G401.6 (cell line): ENCODE data around the gene BNIPL.

Experiments used
- FAIRE-seq: peaks from 2 replicates; lab custom pipeline; 2012; peaks lifted over from hg19 to GRCh38; lab: Jason Lieb, UNC

BNIPL gene

DNA sequence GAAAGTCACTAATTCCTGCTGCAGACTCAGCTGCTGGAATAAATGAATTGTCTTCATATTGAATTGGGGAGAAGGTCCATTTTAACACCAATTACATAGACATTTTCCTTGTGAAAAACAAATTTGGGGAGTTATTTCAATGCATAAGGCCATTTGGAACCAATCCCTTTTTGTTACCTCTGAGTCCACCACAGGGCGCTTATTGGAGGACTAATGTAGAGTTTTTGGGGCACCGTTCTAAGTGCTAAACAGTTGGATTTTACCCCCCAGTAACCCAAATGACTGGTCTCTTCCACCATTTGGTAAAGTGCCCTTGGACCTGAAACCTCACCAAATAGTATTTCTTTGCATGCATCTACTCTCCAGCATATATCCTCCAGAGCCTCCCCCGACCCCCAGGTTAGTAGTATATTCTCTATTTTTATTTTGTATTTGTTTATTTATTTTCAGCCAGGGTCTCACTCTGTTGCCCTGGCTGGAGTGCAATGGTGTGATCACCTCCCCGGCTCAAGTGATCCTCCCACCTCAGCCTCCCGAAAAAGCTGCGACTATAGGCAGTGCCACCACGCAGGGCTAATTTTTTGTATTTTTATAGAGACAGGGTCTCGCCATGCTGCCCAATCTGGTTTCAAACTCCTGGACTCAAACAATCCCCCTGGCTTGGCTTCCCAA, 26.6 kb upstream of the BNIPL start:
- no peak for FAIRE-seq

DNA sequence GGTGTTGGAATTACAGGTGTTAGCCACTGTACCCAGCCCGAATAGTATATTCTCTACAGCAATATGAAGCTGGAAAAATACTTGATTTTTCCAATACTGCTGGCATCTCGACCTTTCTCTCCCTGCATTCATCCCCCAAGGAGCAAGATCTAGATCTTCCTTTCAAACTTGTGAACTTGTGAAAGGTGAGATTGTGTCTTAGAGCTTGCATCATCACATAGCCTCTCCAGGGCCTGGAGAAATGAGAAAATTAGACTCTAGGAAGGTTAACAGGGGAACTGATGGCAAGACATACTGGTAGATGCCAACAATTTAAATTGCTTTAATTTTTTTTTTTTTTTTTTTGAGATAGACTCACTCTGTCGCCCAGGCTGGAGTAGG, 26.1 kb upstream of the BNIPL start:
- no peak for FAIRE-seq

- FAIRE-seq = no peak
Observed at GRCh38 chr1:151011154-151011850, 25.1 kb upstream of the BNIPL start.

- no peak for FAIRE-seq
Observed at GRCh38 chr1:151012684-151013471, 23.5 kb upstream of the BNIPL start.

DNA sequence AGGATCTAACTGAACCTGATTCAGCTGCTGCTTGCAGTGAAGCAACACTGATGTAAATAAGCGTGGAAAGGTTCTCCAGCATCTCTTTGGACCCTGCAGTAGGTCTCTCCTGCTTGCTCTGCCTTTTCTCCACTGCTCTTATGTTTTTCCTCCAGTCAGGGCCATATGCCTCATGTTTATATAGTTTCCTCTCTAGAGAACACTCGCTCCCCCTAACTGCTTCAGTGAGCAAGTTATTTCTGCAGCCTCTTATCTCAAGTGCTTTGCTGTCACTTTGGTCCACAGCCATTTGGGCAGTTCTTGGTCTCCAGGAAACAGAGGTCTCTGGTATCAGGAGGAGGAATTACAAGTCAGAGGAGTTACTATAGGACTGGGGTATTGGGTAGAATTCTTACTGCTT, 22.9 kb upstream of the BNIPL start:
- FAIRE-seq = no peak

DNA sequence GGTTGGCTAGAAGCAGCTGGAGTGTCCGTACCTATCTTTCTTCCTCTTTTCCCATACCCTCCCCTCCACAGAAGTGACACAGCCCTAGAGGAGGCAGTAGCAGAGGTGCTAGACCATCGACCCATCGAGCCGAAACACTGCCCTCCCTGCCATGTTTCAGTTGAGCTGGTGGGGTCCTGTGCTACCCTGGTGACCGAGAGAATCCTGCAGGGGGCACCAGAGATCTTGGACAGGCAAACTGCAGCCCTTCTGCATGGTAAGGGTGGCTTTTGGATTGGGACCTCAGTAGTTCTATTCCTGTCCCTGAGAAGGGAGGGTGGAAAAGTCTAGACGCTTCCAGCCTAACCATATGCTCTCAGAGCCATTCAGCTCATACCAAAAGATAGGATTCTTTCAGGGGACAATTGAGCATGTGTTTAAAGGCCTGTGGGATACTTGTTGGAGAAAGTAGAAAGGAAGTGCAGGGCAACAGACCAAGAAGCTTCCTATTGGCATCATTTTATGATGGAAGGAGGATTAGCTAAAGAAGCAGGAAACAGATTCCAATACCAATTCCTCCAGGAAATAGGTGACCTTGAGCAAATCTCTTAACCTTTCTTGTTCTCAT, 11.7 kb upstream of the BNIPL start:
- FAIRE-seq = peak; percentile 42

GRCh38 chr1:151026460-151026859, 9.9 kb upstream of the BNIPL start:
- FAIRE-seq = no peak

DNA sequence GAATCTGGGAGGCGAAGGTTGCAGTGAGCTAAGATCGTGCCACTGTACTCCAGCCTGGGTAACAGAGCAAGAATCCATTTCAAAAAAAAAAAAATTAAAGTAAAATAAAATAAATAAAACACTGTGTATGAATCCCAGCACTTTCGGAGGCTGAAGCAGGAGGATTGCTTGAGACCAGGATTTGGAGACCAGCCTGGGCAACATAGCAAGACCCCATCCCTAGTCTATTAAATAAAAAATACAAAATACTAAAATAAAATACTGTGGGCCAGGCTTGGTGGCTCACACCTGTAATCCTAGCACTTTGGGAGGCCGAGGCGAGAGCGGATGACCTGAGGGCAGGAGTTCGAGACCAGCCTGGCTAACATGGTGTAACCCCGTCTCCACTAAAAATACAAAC, 4.2 kb upstream of the BNIPL start:
- FAIRE-seq = no peak

DNA sequence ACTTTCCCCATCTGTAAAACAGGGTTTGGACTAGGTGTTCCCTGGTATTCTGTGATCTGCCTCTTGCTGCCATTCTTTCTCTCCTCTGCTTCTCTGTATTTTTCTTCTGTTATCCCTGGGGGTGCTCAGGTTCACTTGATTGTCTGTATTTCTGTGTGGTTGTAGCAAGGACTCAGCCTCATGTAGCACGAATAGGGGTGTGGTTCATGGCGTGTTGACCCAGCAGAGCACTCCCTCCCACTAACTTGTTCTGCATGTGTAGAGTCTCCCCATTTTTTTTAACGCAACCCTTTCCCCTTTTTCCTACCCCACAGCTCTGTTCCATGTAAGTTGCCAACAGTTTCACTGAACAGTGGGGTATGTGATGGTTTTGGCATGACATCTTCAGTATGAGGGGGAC, 1.2 kb upstream of the BNIPL start:
- no peak for FAIRE-seq

- no peak for FAIRE-seq
Observed at GRCh38 chr1:151037032-151037431, 646 bp downstream of the BNIPL start.

DNA sequence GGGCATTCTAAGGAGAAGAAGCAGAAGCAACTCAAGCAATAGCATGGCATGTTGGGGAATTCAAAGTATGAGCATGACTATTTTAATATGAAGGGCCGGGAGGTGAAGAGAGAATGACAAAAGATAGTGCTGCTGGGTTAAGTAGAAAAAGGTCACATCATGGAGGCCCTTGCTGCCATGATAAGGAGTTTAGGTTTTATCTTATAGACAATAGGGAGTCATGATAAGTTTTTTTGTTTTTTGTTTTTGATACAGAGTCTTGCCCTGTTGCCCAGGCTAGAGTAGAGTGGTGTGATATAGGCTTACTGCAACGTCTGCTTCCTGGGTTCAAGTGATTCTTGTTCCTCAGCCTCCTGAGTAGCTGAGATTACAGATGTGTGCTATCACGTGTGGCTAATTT, 3.1 kb downstream of the BNIPL start:
- no peak for FAIRE-seq

GRCh38 chr1:151043163-151043562, 6.8 kb downstream of the BNIPL start:
- FAIRE-seq = no peak

DNA sequence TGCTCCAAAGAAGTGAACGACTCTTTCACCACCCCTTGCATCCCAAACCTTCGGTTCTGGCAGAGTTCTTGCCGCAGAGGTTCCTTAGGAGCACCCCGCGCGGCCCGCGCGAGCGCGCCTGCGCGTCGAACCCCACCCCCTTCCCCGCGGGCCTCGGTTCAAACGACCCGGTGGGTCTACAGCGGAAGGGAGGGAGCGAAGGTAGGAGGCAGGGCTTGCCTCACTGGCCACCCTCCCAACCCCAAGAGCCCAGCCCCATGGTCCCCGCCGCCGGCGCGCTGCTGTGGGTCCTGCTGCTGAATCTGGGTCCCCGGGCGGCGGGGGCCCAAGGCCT, 11.2 kb downstream of the BNIPL start, which contains the start of gene C1orf56:
TSS of gene C1orf56 (plus strand) at position 161 of the 334 bp plus-strand sequence. CDS start at position 258, 97 bp downstream.
- FAIRE-seq = no peak

- FAIRE-seq = no peak
Observed at GRCh38 chr1:151047925-151048644, 11.7 kb downstream of the BNIPL start.

DNA sequence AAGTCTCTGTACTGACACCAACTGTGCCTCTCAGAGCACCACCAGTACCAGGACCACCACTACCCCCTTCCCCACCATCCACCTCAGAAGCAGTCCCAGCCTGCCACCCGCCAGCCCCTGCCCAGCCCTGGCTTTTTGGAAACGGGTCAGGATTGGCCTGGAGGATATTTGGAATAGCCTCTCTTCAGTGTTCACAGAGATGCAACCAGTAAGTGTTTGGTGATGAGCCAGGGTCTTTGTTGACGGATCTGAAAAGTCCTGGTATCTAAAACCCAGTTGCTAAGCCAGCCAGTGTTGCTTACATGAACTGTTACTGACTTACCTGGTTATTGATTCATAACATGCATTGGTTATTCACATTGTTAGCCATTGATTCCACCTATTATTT, 12.3 kb downstream of the BNIPL start:
- no peak for FAIRE-seq

- FAIRE-seq = no peak
Observed at GRCh38 chr1:151049458-151049857, 13.1 kb downstream of the BNIPL start.

- FAIRE-seq = no peak
Observed at GRCh38 chr1:151050051-151050688, 13.8 kb downstream of the BNIPL start.

DNA sequence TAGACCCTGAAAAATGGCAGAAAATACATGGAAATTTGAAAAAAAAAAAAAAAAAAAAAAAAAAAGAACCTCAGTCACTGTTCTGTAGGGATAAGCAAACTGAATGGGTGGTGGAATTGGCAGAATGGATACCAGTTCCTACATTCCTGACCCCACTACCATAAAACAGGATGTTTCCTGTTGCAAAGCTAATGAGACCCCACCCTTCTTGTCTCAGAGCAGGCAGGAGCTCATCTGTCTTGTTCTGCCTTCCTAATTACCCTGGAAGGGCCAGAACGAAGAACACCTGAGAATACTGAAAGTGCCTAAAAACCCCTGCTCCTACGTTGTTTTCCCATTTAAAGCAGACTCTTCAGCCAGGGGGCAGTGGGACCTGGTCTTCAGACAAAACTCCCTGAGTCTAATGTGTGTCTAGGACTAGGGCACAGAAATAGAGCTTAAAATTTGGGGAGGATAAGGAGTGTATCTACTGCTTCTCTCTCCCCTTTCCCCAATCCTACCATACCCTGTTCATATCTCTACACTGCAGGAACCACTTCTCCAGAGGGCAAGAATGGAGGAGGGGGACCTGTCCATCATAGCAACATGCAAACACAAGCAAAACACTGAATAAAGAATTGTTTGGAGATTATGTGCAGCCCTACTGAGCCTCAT, 15.1 kb downstream of the BNIPL start:
- FAIRE-seq = no peak

- FAIRE-seq = no peak
Observed at GRCh38 chr1:151054971-151055547, 18.7 kb downstream of the BNIPL start.

DNA sequence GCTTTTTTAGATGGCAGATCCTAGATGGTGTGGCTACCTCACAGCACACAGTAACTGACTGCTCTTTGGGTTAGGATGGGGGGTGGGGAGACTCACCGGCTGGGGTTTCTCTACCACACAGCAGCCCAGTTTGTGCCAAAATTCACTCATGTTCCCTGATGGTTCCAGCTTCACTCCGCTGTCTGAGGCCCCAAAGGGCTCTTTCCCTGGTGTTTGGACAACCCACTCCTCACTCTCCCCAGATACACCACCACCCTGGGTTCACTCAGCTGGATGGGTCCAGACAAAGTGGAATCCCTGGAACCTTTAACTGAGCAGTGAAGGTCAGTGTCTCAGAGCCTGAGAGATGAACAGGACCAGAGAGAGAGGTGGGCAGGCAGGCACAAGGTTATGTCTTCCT, 19.2 kb downstream of the BNIPL start:
- FAIRE-seq = no peak

- no peak for FAIRE-seq
Observed at GRCh38 chr1:151056149-151056548, 19.8 kb downstream of the BNIPL start.
